ENCODE measurements around the gene ADAMTS17. TPM values are rescaled to one million over a fixed set of nuclear protein-coding genes. Genes with fewer than 3 reads are reported as not detected.

The ADAMTS17 gene
- total RNA-seq, 1 donor from 2014 or later, result 6.2 TPM

DNA sequence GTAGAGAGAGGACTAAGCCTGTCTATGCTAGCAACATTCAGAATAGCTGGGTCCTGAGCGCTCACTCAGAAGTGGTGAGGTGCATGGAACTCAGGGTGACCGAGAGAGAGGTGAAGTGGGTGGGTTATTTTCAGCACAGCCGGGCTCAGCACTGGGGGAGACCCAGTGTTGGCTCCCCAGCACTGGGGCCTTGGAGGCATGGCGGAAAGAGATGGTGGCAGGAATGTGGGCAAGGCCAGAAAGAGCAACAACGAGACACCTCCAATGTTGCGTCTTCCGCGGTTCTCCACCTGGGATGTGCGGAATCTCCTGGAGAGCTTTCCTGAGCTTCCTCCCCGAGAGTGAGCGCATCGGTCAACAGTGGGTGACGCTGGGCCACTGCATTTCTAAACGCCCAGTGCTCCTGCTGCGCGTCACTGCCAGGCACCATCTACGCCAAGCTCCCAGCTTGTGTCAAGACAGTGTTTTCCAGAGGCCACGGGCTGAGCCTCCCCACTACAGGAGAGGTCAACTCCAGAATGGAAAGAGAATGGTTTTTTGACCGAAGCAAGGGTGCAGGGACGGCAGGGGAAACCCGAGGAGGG, 148.4 kb downstream of the ADAMTS17 start:
- DNase-seq, result no peak
- no peak for ATAC-seq
- Histone ChIP-seq H3K36me3 (no peaks in the 10 kb centered on the region), H3K4me3 (no peak overlapping the region), H3K27me3 (no peaks in the 10 kb centered on the region), H3K27ac (no peak overlapping the region), H3K9me3 (no peaks in the 10 kb centered on the region), H3K4me1 (no peaks in the 10 kb centered on the region)
- TF ChIP-seq, protein P1, sequence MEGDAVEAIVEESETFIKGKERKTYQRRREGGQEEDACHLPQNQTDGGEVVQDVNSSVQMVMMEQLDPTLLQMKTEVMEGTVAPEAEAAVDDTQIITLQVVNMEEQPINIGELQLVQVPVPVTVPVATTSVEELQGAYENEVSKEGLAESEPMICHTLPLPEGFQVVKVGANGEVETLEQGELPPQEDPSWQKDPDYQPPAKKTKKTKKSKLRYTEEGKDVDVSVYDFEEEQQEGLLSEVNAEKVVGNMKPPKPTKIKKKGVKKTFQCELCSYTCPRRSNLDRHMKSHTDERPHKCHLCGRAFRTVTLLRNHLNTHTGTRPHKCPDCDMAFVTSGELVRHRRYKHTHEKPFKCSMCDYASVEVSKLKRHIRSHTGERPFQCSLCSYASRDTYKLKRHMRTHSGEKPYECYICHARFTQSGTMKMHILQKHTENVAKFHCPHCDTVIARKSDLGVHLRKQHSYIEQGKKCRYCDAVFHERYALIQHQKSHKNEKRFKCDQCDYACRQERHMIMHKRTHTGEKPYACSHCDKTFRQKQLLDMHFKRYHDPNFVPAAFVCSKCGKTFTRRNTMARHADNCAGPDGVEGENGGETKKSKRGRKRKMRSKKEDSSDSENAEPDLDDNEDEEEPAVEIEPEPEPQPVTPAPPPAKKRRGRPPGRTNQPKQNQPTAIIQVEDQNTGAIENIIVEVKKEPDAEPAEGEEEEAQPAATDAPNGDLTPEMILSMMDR (IDR thresholded peaks at IDR 0.05), result no peak
- intact Hi-C loops (cut with DNase I), result no loop called here

DNA sequence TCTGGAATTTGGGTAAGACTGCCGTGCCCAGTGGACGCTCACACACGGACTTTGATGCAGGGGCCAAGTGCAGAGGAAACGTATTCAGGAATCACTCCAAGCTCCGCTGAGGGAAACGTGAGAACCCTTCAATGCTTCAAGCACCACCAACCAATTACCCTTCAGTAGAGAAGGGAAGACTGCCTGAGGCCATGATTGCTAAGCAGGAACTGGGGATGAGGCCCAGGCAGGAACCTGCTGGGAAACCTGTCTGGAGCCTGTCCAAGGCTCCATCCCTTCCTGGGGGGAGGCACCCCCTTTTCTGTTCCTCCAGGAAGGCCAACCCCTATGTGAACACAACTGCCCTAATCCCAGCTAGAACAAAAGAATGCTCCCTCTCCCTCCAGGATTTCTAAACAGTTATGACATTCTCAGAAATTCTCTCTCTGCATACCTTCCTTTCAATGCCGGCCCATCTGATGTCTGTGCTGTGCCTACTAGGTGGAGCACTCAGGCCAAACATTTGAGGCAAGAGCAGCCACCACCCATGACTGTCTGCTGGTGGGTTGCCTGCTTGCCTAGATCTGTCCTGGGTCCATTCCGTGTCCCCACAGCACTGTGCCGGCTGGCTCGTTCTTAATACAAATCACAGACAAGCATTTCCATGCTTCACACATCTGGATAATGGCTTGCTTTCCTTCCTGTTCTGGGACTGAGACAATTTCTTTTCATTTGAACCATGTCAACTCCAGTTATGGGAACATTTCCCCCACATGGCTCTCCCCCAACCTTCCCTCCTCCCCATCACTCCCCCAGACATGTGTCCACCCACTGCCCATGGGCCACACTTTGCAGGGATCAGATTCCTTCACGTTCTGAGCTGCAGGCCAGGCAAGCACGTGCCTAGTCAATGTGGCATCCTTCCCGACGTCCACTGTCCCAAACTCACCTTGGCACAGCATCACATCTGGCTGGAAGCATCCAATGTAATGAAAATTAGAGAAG, 149.4 kb downstream of the ADAMTS17 start:
- no peak for DNase-seq

DNA sequence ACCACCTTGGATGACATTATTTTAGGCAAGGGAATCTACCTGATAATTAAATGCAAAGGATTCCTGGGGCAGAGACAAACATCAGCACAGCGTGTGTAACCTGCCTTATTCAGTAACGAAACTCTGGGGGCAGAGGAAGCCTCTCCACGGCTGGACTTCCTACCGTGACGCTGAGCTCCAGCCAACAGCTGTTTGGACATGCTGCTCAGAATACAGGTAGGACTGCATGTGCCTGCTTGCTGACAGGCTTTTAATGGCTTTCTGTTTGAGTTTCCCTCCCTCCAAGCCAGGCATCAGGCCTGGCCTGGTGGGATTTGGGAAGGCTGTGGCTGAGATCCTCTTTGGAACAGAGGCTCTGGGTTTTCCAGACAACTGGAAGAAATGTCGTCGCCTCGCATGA, 150.6 kb downstream of the ADAMTS17 start:
- intact Hi-C loops (cut with DNase I), result no loop called here
- no peak overlapping the region for H3K27ac ChIP-seq
- H3K4me1 ChIP-seq, result no peaks in the 10 kb centered on the region
- ATAC-seq, result no peak
- no peaks in the 10 kb centered on the region for H3K27me3 ChIP-seq
- TF ChIP-seq, protein P1 (IDR thresholded peaks at IDR 0.05), result no peak
- H3K4me3 ChIP-seq, result no peak overlapping the region
- DNase-seq, result no peak
- no peaks in the 10 kb centered on the region for H3K36me3 ChIP-seq
- no peaks in the 10 kb centered on the region for H3K9me3 ChIP-seq

More for the DNA sequence above, 149.4 kb downstream of the ADAMTS17 start:
- H3K27ac ChIP-seq, result no peak overlapping the region
- ATAC-seq, result no peak
- H3K4me1 ChIP-seq, result no peaks in the 10 kb centered on the region
- no peaks in the 10 kb centered on the region for H3K36me3 ChIP-seq
- H3K27me3 ChIP-seq, result no peaks in the 10 kb centered on the region
- TF ChIP-seq, protein P1 (IDR thresholded peaks at IDR 0.05), result no peak
- H3K4me3 ChIP-seq, result no peak overlapping the region
- no peaks in the 10 kb centered on the region for H3K9me3 ChIP-seq
- intact Hi-C loops (cut with DNase I), result no loop called here

DNA sequence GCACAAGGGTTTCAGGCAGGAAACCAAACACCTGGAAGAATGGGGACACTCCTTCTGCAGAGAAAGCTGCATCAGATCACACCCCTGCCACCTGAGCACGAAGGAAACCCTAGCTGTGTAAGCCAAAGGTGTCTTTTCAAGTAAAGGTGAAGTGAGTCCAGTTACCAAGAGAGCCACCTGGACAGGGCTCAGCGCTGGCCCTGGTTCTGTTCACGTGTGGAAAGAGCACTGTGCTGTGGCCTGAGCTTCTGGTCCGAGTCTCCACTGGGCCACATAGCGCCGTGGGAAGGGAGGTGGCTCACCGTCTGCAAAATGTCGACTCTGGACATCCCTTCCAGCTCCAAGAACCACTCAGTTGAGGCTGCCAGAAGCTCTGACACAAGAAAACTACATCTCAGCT, 151.1 kb downstream of the ADAMTS17 start:
- Histone ChIP-seq H3K4me1 (no peaks in the 10 kb centered on the region), H3K27ac (no peak overlapping the region), H3K9me3 (no peaks in the 10 kb centered on the region), H3K27me3 (no peaks in the 10 kb centered on the region), H3K36me3 (no peaks in the 10 kb centered on the region), H3K4me3 (no peak overlapping the region)
- intact Hi-C loops (cut with DNase I), result no loop called here
- TF ChIP-seq, protein P1 (IDR thresholded peaks at IDR 0.05), result no peak
- ATAC-seq, result no peak
- no peak for DNase-seq

DNA sequence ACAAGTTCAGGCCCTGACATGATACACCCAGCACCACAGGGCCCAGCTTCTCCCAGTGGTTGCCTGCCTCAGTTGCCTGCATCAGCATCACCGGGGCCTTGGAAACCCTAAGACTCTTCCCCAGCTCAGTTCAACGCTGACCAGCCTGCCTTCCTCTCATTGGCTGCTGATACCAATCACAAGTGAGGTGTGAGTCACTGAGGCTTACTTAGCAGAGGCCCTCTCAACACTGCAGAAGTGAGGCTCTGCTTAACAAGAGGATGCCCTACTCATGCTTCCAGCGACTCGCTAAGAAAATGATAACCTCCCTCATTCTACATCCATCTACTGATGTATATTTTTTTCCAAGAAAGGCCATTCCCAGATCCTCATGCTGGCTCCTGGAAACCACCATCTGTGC, 151.9 kb downstream of the ADAMTS17 start:
- intact Hi-C loops (cut with DNase I), result no loop called here
- no peaks in the 10 kb centered on the region for H3K4me1 ChIP-seq
- no peak for DNase-seq
- H3K4me3 ChIP-seq, result no peak overlapping the region
- TF ChIP-seq, protein P1 (IDR thresholded peaks at IDR 0.05), result no peak
- H3K36me3 ChIP-seq, result no peaks in the 10 kb centered on the region
- no peak for ATAC-seq
- no peak overlapping the region for H3K27ac ChIP-seq
- no peaks in the 10 kb centered on the region for H3K27me3 ChIP-seq
- H3K9me3 ChIP-seq, result no peaks in the 10 kb centered on the region
